Stimulated activated naive CD4-positive, alpha-beta T cell (primary cell): Measurements from ENCODE around the gene TMEM182.

Source experiments
- DNase-seq, 6 experiments: peaks; one replicate each; lab custom pipeline; 2025; lab: John Stamatoyannopoulos, UW

TMEM182 gene

GRCh38 chr2:102768253-102768652 is 6.4 kb downstream of the TMEM182 start:
- DNase-seq = no peak

GRCh38 chr2:102768892-102769291 is 7.1 kb downstream of the TMEM182 start:
- no peak for DNase-seq

- no peak for DNase-seq
Observed at GRCh38 chr2:102770506-102770905, 8.7 kb downstream of the TMEM182 start.

- no peak for DNase-seq
Observed at GRCh38 chr2:102771114-102771513, 9.3 kb downstream of the TMEM182 start.

GRCh38 chr2:102772659-102773058 is 10.8 kb downstream of the TMEM182 start:
- DNase-seq = no peak

GRCh38 chr2:102773149-102773705 is 11.4 kb downstream of the TMEM182 start:
- no peak for DNase-seq

- no peak for DNase-seq
Observed at GRCh38 chr2:102778260-102778659, 16.4 kb downstream of the TMEM182 start.

GRCh38 chr2:102780467-102780866 is 18.6 kb downstream of the TMEM182 start:
- DNase-seq = no peak

GRCh38 chr2:102782187-102782586 is 20.4 kb downstream of the TMEM182 start:
- DNase-seq = no peak

- DNase-seq = no peak
Observed at GRCh38 chr2:102782933-102783332, 21.1 kb downstream of the TMEM182 start.

GRCh38 chr2:102783506-102784183 is 21.8 kb downstream of the TMEM182 start:
- DNase-seq = no peak

- DNase-seq = no peak
Observed at GRCh38 chr2:102784940-102785339, 23.1 kb downstream of the TMEM182 start.

- DNase-seq = no peak
Observed at GRCh38 chr2:102788216-102788884, 26.5 kb downstream of the TMEM182 start.

GRCh38 chr2:102788885-102789260 is 27.0 kb downstream of the TMEM182 start:
- no peak for DNase-seq

GRCh38 chr2:102789349-102790090 is 27.7 kb downstream of the TMEM182 start:
- no peak for DNase-seq

GRCh38 chr2:102790091-102790455 is 28.2 kb downstream of the TMEM182 start:
- no peak for DNase-seq

GRCh38 chr2:102792568-102793208 is 30.9 kb downstream of the TMEM182 start:
- no peak for DNase-seq

- DNase-seq = no peak
Observed at GRCh38 chr2:102795641-102796040, 33.8 kb downstream of the TMEM182 start.

GRCh38 chr2:102796337-102796736 is 34.5 kb downstream of the TMEM182 start:
- no peak for DNase-seq

- DNase-seq = no peak
Observed at GRCh38 chr2:102797486-102797885, 35.7 kb downstream of the TMEM182 start.

- DNase-seq = no peak
Observed at GRCh38 chr2:102798181-102798580, 36.4 kb downstream of the TMEM182 start.

- no peak for DNase-seq
Observed at GRCh38 chr2:102801098-102801718, 39.4 kb downstream of the TMEM182 start.
